Suppressor macrophage treated with lipopolysaccharide for 4 hours (primary cell): ENCODE results near the gene RNF220.

ENCODE experiments used
- DNase-seq: peaks from one replicate; pipeline ENCODE4 v3.0.0-alpha.2; 2020

Gene RNF220

GRCh38 chr1:44524655-44525500 lies 119.8 kb downstream of the RNF220 start:
- DNase-seq = no peak

- peak; percentile 12 for DNase-seq
Measured at GRCh38 chr1:44526295-44527073, 121.4 kb downstream of the RNF220 start.

GRCh38 chr1:44531785-44532566 lies 126.9 kb downstream of the RNF220 start:
- DNase-seq = no peak

- DNase-seq = no peak
Measured at GRCh38 chr1:44532567-44532944, 127.5 kb downstream of the RNF220 start.

- no peak for DNase-seq
Measured at GRCh38 chr1:44534771-44535170, 129.7 kb downstream of the RNF220 start.

GRCh38 chr1:44536357-44537209 lies 131.5 kb downstream of the RNF220 start:
- DNase-seq = no peak

GRCh38 chr1:44537538-44537937 lies 132.5 kb downstream of the RNF220 start:
- no peak for DNase-seq

GRCh38 chr1:44537956-44538355 lies 132.9 kb downstream of the RNF220 start:
- DNase-seq = no peak

GRCh38 chr1:44539991-44540730 lies 135.1 kb downstream of the RNF220 start:
- DNase-seq = no peak

GRCh38 chr1:44542420-44543063 lies 137.5 kb downstream of the RNF220 start:
- DNase-seq = no peak

GRCh38 chr1:44543064-44543744 lies 138.1 kb downstream of the RNF220 start:
- peak; percentile 36 for DNase-seq

- no peak for DNase-seq
Measured at GRCh38 chr1:44543786-44544185, 138.7 kb downstream of the RNF220 start.

- no peak for DNase-seq
Measured at GRCh38 chr1:44544960-44545359, 139.9 kb downstream of the RNF220 start.

- DNase-seq = no peak
Measured at GRCh38 chr1:44545961-44546360, 140.9 kb downstream of the RNF220 start.

- DNase-seq = no peak
Measured at GRCh38 chr1:44546403-44547053, 141.5 kb downstream of the RNF220 start.

GRCh38 chr1:44547361-44547760 lies 142.3 kb downstream of the RNF220 start:
- DNase-seq = no peak

- DNase-seq = no peak
Measured at GRCh38 chr1:44547837-44548236, 142.8 kb downstream of the RNF220 start.

GRCh38 chr1:44549510-44549909 lies 144.5 kb downstream of the RNF220 start:
- peak; percentile 29 for DNase-seq

- DNase-seq = no peak
Measured at GRCh38 chr1:44553127-44553758, 148.2 kb downstream of the RNF220 start.
